Suppressor macrophage treated with lipopolysaccharide for 4 hours (primary cell): ENCODE measurements around the gene ATG2A.

ENCODE experiments used
- DNase-seq: peaks from one replicate; pipeline ENCODE4 v3.0.0-alpha.2; 2020

Gene ATG2A

DNA sequence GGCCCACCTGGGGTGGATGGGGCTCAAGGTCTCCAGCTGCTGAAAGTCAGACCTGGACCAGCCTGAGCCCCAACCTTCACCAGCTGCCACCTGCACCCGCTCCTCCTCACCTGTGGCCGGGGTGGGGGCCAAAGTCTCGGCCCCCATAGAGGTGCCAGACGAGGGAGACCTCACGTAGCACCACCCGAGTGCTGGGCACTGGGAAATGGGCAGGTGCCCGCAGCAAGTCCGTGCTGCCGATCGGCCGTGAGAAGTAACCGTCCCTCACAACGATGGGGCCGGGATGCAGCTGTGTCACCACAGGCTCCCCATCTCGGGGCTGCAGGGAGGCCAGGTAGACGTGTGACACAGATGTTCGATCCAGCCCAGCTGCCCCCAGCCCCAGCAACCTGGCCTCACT is 16.2 kb downstream of the ATG2A start:
- no peak for DNase-seq

DNA sequence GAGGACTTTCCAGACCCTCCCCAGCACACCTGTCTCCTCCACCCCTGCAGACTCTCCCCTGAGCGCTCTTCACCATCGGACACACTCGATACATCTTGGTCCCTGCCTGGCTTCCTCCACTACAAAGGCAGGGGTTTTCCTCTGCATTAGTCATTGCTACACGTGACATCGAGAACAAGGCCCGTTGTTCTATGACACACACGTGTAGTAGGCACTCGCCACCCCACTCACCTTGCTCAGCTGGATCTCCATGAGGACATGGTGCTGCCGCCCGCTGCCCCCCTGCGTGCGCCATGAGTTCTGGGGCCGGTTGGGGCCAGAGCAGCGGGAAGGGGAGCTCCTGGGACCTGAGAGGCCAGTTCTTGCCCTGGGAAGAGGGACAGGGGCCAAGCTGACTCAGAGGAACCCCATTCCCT is 16.7 kb downstream of the ATG2A start:
- DNase-seq = no peak

DNA sequence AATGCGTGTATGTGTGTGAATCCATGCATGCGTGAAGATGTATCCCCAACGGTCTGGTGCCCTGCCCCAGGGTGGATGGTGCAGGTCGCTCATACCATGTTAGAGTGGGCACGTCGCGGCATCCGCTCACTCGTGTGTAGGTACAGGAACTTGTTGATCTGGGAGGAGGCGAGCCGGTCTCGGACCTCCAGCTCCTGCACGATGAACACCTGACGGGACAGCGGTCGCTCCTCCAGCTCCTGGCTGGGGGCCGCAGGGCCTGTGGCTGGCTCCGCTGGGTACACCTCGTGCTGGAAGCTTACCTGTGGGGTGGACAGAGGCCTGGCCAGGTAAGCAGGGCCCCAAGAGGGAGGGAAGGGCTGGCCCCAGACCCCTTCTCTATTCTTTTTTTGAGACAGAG is 18.5 kb downstream of the ATG2A start:
- no peak for DNase-seq

DNA sequence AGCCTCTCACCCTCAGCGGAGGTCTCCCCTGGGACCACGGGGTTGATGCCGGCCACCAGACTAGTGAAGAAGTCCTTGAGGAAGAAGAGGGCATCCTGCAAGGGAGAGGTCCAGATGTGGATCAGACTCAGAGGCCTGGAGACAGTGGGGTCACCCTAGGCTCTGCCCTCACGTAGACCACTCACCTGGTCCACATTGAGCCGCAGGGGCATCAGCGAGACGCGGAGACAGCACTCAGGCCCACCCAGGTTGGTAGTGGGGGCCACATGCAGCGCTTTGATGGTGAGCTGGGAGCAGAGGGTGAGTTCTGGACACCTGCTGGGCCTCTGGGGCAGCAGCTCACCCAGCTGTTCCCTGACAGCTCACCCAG is 18.9 kb downstream of the ATG2A start:
- no peak for DNase-seq

DNA sequence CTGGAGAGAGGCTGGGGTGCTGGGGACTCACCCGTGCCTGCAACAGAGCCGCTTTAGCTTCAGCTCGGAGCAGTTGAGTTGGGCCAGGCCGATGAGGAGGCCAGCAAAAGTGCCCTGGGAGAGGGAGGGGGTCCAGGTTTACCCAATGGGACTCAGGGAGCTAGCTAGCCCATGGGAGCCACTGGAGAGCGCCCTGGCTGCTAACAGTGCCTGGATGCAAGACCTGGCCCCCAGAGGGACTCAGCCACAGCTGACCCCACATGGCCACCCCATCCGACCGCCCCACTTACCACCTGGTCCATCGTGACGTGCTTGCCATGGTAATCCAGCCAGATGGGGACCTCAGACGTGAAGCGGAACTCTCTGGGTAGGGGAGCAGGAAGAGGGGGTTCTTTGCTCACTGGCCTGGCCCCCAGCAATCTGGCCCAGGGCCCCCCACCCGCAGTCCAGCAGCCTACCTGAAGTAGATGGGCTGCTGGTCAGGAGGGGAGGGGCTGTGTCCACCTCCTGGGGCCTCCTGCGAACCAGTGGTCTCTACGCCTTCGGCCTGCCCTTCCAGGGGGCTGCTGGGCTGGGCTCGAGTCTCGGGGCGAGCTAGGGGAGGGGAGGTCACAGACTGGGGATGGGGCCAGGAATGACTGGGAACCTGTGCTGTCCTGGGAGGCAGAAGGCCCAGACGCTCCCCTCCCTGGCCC is 19.5 kb downstream of the ATG2A start:
- no peak for DNase-seq

DNA sequence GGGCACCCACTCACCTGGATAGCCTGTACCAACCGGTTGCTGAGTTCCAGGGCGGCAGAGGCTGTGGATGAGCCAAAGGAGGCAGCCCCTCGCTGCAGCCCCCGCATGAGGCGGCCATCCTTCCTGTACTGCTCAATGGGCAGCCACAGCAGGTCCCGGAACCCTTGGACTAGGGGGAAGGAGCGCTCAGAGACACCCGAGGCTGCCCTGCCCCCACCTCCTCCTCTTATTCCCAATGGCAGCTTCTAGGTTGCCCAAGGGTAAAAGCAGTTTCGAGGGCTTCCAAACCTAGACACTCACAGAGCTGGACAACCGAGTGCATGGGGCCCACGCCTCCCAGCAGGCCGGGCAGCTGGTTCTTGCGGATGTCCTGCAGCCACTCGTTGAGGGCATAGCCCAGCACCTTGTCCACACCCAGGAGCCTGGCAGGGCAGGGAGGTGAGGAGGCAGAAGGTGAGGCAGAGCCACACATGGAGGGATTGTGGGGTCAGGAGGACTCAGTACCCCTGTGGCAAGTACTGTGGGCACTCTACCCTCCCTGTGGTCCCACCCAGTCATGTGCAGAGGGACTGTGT is 20.5 kb downstream of the ATG2A start:
- no peak for DNase-seq

DNA sequence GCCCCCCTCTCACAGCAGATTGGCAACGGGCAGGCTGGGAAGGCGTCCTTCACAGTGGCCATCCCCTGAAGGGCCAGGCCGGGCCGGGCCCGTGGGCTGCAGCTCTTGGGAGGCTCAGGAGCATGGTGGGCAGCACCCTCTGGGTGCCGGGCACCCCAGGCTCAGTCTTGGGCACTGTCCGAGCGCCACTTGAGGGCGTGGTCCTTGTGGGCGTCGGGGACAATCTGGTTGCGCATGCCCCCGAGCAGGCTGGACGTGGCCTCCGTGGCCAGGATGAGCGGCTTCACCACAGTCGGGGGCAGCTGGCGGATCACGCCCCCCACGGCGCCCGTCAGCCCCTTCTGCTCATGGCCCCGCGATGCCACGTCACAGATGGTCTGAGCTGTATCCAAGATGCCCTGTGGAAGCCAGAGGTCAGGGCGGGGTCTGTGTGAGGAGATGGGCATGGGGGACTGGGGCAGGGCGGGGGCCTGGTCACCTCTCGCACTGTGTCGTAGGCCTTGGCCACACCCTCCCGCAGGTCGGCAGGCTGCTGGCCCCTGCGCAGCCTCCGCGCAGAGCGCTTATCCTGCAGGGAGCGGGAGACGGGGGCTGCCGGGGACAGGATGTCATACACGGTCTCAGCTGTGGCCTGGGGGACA is 22.1 kb downstream of the ATG2A start:
- DNase-seq = no peak

DNA sequence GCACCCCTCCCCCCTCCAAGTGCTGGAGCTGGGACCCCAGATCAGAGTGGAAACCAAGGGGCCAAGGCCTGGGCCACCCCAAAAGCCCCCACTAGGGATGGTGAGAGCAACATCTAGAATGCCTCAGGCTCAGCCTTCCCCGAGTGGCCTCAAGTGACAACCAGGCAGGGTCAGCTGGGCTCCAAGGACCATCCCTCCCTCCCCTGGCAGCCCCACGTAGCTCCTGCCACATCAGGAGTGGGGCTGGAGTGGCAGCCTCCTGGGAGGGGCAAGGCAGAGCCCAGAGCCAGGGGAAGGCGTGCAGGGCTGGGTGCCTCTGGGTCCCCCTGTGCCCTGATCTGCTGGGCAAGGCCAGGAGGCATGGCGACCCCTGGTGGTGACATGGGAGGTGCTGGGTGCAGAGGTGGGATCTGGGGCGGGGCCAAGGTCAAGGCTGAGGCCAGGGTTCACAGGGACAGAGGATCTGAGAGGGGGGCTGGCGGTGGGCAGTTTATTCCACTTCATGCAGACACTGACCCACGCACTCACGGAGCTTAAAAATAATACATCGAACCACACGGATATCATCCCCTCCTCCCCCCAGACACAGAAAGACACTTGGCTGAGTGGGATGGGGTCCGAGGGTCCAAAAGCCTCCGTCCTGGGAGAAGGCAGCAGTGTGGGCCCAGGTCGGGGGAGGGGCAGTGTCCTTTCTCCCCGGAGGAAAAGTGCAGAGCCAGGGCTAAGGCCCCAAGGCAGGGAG is 22.8 kb downstream of the ATG2A start:
- peak; percentile 92 for DNase-seq

GRCh38 chr11:64893194-64894069 is 23.6 kb downstream of the ATG2A start:
- DNase-seq = no peak

GRCh38 chr11:64892838-64893193 is 24.2 kb downstream of the ATG2A start:
- DNase-seq = no peak

DNA sequence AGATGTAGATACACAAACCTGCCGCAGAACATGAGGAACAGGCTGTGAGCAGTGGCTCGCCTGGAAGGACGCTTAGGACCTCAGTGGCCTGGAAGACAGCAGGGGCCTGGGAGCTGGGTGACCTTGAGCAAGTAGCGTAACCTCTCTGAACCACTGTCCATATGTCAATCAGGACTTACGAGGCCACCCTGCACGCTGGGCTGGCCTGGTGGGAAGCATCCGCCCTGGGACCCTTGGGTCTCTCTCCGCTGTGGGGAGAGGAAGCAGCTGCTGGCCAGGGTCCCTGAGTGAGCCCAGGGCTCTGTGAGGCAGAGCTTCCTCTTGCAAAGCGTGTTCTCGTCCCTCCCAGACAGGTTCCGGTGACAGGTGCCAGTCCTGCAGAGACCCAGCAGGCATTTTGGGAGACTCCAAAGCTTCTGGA is 24.6 kb downstream of the ATG2A start:
- no peak for DNase-seq

DNA sequence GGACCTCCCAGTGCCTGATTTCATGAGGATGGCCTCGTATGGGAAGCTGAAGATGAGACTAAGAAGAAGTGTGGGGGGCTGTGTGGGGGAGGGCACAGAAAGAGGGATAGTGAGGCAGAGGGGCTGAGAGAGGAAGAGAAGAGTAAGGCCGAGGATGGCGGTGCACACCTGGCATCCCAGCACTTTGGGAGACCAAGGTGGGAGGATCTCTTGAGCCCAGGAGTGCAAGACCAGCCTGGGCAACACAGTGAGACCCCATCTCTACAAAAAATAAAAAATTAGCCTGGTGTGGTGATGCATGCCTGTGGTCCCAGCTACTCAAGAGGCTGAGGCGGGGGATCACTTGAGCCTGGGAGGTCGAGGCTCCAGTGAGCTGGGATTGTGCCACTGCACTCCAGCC is 25.1 kb downstream of the ATG2A start:
- DNase-seq = no peak

- DNase-seq = no peak
Measured at GRCh38 chr11:64891215-64891848, 25.7 kb downstream of the ATG2A start.

GRCh38 chr11:64890522-64890939 is 26.5 kb downstream of the ATG2A start:
- DNase-seq = no peak

- DNase-seq = no peak
Measured at GRCh38 chr11:64888729-64889511, 28.1 kb downstream of the ATG2A start.

DNA sequence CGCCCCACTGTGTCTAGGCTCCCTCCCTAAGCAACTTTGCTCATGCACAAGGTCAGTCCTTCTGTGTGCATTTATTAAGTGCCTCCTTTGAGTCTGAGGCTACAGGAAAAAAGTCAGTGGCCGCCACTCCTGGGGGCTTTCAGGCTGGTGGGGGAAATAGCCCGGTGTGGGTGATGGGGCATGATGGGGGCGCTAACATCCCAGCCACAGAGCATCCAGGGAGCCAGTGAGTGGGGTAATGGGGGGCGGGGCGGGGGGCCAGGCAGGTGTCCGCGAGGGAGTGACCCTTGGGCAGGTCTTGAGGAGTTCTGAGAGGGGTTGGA is 28.6 kb downstream of the ATG2A start:
- no peak for DNase-seq

- peak; percentile 90 for DNase-seq
Measured at GRCh38 chr11:64887757-64888405, 29.1 kb downstream of the ATG2A start.

- DNase-seq = no peak
Measured at GRCh38 chr11:64887234-64887756, 29.7 kb downstream of the ATG2A start.

- peak; percentile 95 for DNase-seq
Measured at GRCh38 chr11:64885367-64886286, 31.4 kb downstream of the ATG2A start.

GRCh38 chr11:64884019-64884418 is 33.0 kb downstream of the ATG2A start:
- no peak for DNase-seq
